Suppressor macrophage (primary cell): Measurements from ENCODE around the gene ATP5F1C.

Experiments used
- DNase-seq, 4 experiments: peaks; one replicate each; pipeline ENCODE4 v3.0.0-alpha.2; 2020 to 2022

Gene ATP5F1C

DNA sequence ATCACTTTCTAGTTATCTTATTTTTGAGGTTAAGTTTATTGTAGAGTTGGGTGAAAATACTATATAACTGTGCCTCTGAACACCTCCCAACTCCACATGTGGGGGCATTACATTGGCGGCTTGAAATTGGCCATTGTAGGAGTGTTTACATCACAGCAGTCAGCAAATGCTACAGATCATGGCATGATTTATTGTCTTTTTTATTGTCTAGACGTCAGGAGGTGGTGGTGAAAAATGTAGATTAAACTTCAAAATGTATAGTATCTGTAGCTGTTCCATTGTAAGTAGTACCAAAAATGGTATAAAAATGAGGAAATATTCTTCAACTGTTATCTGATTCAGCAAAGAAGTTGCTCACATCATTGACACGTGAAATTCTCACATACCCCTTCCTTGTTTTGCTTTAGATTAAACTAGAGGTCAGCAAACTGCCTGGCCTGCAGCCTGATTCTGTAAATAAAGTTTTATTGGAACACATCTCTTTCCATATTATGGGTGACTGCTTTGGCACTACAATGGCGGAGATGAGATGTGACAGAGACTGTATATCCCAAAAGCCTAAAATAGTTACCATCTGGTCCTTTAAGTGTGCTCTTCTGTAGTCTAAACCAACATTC, 65.4 kb downstream of the ATP5F1C start:
- DNase-seq, result peak; percentile 45 to 77 (median 66)

DNA sequence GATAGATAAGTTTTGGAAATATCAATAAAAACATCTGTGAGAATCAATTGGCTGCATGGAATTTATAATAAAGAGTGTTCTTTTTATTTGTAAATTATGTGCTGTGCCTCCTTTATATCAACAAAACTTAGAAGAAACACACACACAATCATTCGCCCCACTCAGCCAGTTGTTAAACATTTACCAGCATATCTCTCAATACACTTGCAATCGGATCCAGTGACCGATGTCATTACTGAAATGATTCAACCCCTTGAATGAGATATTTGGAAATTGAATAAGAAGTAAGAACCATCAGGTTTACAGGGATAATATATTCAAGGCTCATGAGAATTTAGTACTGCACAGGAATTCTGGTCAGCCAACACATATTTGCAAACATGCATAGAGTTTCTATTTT, 65.9 kb downstream of the ATP5F1C start:
- DNase-seq, result no peak

DNA sequence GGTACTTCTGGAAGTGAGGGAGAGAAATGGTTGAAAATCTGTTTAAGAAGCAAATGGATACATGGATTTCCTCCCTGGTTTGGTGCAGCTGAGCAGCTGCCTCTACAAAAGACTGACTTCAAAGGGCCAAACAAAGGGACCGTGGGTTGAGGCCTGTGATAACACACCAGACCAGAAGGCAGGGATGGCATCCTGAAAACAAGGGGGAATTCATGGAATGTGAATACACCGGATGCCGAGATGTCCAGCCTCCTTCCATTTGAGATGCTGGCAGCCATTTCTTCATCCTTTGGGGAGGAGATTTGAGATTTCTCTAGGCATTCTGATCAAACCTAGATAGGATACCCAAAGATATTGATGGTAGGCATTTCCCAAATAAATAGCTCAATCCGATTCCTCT, 67.2 kb downstream of the ATP5F1C start:
- DNase-seq, result no peak

DNA sequence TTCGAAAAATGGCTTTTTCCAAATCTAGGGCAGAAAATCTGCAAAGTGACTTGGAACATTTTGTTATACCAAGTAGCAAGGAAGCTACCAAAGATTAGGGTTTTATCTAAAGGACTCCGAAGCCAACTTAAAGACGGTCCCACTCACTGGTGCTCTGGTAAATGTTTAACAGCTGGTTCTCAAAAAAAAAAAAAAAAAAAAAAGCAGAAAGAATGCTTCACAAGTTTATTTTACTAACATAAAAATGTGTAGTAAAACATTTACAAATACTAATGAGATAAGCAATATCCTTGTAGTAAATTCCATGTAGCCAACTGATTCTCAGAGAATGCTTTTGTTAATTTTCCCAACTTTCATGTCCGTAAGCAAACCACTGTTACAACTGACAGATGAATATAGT, 68.7 kb downstream of the ATP5F1C start:
- DNase-seq, result no peak

DNA sequence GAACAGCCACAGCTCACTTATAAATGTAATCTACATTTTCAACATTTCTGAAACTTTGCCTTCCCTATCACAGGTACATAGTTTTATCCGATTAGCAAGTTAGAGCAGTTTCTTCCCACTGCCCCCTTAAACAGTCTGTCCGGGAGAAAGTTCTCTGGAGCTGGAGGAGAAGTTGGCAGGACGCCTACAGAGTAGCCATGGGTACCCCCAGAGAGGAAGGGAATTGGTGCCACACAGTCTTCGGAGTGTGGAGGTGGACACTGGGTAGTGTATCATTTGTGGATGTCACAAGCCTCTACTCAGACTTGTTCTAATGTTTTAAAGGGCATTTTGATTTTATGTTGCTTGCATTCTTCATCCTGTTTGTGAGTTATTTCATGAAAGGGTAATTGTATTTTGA, 69.3 kb downstream of the ATP5F1C start:
- peak; percentile 11 to 45 (median 38) for DNase-seq
